Frontal cortex (tissue), 4 donors: Measurements from ENCODE around the gene SMIM24. TPM values are rescaled to one million over a fixed set of nuclear protein-coding genes. Genes with fewer than 3 reads are reported as not detected.

ENCODE experiments used
- DNase-seq, 2 donors: peaks; one replicate each; pipeline ENCODE4 v3.0.0; 2012; ENCODE audit warnings: low spot score in 2 of 2
- FAIRE-seq: peaks from 2 replicates; lab custom pipeline; 2012; peaks lifted over from hg19 to GRCh38; lab: Jason Lieb, UNC
- total RNA-seq: library from RNA; depleted of rRNA; stranded (reverse); fragments of >200 nt; gene quantifications from one replicate; pipeline ENCODE4 v1.2.3, GENCODE V29; 2014
- donor health status: control.
- donor health status: control.
- donor health status: control.

The SMIM24 gene
- total RNA-seq, 1 donor from 2014 or later: not detected

DNA sequence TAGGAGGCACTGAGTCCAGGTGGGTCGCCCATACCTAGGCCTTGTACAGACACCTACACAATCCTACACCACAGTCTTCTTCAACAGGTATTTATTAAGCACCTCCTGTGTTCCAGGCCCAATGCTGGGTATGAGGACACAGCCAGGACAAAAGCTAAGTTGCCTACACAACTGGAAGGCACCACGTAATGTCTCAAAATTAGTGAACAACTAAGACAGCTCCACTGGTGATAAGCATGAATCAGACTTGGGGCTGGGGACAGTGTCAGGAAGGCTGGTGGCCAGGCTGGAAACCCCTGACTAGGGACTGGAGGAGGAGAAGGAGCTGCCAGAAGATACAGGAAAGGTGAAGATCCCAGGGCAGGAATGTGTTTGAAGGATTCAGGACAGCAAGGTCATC is 2.4 kb downstream of the SMIM24 start:
- FAIRE-seq (no peak), DNase-seq (no peak)

DNA sequence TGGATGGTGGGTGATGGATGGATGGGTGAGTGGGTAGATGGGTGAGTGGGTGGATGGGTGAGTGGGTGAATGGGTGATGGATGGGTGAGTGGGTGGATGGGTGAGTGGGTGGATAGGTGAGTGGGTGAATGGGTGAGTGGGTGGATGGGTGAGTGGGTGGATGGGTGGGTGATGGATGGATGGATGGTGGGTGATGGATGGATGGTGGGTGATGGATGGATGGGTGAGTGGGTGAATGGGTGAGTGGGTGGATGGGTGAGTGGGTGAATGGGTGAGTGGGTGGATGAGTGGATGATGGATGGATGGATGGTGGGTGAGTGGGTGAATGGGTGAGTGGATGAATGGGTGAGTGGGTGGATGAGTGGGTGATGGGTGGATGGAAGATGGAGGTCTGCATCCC is 2.8 kb downstream of the SMIM24 start:
- FAIRE-seq (no peak), DNase-seq (no peak)

DNA sequence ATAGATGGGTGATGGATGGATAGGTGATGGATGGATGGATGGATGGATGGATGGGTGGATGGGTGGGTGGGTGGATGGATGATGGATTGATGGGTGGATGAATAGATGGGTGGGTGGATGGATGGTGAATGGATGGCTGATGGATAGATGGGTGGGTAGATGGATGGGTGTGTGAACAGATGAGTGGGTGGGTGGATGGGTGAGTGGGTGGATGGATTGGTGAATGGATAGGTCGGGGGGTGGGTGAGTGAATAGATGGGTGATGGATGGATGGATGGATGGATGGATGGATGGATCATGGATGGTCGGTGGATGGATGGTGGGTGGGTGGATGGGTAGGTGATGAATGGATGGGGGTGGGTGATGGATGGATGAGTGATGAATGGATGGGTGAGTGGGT is 3.5 kb downstream of the SMIM24 start:
- DNase-seq (no peak), FAIRE-seq (no peak)

DNA sequence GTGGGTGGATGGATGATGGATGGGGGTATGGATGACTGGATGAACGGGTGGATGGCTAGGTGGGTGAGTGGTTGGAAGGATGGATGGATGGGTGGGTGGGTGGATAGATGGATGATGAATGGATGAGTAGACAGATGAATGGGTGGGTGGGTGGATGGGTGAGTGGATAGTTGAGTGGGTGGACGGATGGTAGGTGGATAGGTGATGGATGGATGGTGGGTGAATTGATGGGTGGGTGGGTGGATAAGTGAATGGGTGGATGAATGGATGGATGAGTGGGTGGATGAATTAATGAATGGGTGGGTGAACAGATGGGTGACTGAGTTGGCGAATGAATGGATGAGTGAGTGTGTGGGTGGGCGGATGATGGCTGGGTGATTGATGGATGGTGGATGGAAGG is 4.9 kb downstream of the SMIM24 start:
- FAIRE-seq: no peak

DNA sequence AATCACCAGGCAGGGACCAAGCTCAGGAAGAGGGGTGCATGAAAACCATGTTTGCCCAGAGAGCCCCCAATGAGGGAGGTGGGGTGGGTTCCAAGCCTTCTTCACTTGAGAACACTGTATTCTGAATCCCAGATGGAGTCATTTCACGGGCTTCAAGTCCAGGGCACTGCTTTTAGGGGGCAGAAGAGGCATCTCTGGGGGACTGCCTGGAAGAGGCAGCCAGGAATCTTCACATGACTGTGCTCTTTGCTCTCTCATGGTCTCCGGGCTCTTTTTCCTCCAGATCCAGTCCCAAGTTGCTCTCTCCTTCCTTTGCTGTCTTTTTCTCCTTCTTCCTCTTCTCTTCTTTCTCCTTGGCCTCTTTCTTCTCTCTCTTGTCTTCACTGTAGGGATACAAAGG is 5.7 kb downstream of the SMIM24 start:
- FAIRE-seq: no peak
- DNase-seq: no peak

More for the DNA sequence above, 4.9 kb downstream of the SMIM24 start:
- no peak for DNase-seq

DNA sequence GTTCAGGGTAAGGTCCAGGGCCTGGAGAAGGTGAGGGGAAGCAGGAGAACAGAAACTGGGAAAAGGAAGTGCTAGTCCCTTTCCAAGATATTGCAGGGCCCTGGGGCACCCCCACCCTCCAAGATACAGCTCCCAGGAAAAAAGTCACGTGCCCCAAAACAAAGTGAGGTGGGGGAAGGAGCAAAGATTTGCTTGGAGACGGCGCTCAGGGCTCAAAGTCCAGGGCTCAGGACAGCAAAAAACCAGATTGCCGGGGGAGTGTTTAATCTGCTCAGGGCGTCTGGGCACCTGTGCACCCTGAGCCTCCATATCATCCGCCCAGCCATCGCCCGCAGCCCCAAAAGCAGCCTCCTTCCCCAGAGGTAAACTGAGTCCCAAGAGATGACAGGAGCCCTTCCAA is 6.3 kb downstream of the SMIM24 start:
- DNase-seq (no peak), FAIRE-seq (no peak)

DNA sequence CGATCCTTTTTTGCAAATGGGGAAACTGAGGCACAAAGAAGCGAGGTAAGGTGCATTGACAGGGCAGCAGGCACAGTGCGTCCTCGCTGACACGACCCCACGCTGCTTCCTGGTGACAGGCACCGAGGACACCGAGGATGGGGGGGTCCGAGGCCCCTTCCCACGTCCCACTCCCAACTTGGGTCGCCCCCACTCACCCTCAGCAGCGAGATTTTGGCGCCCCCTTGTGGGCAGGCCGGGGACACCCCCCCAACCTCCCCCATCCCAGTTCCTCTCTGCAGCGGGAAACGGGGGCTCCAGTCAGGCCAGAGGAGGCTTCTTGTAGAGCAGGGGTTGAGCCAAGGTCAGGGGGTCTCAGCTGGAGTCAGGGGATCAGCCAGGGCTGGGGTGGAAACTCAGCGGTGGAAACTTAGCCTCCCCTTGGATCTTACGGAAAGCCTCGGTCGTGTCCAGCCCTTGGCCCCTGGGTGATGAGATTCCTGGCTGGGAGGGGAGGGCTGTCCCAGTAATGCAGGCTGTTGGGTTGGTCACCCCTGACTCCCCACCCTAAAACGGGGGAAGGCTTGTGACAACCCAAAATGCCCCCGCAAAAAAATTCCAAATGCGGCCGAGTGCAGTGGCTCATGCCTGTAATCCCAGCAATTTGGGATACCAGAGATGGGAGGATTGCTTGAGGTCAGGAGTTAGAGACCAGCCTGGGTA is 8.2 kb downstream of the SMIM24 start:
- DNase-seq (peak in 1 of 2 donors; percentile 57), FAIRE-seq (no peak)

DNA sequence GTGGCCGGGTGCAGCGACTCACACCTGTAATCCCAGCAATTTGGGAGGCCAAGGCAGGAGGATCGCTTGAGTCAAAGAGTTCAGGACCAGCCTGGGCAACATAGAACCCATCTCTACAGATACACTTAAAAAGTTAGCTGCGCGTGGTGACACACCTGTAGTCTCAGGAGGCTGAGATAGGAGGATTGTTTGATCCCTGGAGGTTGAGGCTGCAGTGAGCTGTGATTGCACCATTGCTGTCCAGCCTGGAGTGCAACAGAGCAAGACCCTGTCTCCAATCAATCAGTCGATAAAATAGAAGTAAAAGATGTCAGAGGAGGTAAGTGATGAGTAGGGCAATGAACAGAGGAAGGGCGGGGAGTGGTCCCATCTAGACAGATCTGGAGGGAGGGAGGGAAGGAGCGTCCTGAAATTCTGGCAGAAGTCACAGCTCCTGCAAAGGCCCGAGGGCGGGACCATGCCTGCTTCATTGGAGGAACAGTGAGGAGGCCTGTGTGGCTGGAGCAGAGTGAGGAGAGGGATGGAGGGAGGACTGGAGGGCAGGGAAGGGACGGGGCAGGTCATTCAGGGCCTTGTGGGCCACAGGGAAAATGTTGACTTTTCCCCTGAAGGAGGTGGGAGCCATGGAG is 9.7 kb downstream of the SMIM24 start:
- no peak for DNase-seq
- FAIRE-seq: no peak

DNA sequence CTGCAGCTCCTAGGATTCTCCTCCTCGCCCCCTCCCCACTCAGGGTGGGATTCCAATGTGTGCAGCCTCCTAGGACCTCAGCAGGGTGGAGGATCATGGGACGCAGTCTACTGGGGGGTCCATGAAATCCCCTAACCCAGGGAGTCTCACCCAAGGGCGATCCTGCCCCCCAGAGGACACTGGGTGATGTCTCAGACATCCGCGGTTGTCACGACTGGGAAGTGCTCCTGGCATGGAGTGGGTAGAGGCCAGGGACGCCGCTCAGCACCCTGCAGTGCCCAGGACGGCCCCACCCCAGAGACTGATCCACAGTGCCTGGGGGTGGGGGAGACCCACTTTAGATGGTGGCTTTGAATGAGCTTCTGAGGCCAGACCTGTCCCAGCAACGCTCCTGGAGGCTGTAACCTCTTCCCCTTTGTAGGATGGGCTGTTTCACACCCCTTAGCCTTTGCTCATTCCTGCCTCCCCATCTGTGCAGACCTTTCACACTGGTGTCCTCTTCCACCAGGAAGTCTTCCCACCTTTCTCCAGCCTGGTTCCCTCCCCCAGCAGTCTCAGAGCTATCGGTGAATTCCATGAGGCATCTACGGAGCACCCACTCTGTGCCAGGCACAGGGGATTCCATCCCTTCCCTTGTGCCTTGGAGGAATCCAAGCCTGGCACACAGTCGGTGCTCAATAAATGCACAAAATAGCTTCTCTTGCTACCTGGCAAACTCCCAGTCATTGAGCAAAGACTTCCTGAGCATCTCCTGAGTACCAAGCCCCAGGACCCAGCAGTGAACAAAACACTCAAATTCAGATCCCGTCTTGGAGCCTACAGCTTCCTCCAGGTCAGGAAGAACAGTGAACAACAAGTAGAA is 10.5 kb downstream of the SMIM24 start:
- FAIRE-seq (no peak), DNase-seq (no peak)

DNA sequence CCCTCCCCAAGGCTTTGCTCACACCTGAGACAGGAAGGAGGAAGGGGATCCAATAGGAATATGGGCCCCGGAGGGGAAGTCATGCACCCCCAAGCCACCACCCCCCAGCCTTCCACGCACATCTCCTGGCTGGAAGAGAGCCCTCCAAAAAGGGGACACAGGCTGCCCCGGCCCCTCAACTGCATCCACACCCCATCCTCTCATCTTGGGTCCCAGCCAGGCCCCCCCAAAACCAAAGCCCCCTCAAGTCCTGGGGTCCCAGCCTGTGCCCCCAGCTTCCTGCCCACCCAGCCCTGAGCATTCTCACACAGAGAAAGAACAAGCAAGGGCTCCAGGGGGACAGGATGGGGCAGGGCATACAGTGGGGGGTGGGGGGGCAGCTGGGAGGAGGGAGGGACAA is 12.1 kb downstream of the SMIM24 start:
- DNase-seq: no peak
- FAIRE-seq: no peak

DNA sequence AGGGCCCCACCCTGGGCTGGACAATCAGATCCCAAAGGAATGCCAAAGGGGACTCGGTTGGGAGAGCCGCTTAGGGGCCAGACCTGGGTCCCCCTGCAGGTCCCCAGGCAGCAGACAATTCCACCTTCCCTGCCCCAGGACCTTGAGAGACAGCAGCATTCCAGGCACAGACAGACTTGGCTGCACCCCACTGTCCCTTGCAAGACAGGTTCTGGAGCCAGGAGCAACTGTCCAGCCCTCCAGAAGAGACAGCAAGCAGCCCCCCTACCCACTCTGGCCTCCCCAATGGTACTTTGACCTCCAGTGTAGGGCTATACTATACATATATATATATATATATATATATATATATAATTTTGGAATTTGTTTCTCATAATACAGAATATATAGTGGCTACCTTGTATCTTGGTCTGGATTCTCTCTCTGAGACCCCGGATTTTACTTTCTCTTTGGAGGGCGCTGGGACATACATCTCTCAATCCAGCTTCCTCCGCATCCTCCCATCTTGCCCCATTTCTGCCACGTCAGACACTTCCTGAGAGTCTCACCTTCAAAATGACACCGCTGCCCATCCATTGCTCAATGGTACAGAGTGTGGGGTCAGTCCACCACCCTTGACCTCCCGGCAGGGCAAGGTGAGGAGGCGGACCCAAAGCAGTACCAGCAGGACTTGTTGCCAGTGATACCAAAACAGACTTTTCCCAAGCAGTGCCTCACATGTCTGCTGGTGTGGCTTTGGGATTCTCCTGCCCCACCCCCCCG is 12.7 kb downstream of the SMIM24 start:
- no peak for FAIRE-seq

DNA sequence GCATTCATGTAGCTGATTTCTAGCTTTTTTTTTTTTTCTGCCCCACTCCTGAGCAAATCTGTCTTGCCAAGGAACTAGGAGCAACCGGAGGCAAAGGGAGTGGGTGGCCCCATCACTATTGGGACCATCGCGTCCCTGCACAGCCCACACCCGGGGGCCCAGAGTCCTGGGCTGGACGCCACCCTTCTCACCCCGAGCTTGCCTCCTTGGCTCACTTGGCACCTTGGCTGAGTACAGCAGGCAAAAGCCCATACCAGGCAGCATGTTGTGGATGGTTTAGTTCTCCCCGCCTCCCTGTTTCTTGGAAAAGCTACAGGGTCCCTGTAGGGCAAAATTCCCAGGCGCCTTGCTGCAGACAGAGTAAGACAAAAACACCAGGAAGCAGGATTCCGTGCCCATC is 13.7 kb downstream of the SMIM24 start:
- no peak for FAIRE-seq
- DNase-seq: no peak

More for the DNA sequence above, 12.7 kb downstream of the SMIM24 start:
- DNase-seq: no peak

DNA sequence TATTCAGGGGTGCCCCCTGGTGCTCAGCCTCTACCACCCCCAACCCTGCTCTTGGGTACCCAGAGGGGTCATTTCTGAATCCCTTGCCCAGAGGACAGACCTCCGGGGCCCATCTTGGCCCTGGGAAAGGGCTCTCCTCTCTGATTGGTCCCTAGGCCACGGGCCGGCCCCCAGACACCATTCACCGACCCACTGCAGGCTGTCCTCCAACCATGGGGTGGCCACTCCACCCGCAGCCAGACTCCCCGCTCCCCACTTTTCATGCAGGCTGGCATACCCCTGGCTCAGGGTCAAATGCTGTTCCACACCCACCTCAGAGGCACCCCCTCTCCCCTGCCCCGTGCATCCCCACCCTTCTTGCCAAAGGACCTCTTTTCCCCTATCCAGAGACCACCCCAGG is 14.8 kb downstream of the SMIM24 start:
- FAIRE-seq (no peak), DNase-seq (no peak)

DNA sequence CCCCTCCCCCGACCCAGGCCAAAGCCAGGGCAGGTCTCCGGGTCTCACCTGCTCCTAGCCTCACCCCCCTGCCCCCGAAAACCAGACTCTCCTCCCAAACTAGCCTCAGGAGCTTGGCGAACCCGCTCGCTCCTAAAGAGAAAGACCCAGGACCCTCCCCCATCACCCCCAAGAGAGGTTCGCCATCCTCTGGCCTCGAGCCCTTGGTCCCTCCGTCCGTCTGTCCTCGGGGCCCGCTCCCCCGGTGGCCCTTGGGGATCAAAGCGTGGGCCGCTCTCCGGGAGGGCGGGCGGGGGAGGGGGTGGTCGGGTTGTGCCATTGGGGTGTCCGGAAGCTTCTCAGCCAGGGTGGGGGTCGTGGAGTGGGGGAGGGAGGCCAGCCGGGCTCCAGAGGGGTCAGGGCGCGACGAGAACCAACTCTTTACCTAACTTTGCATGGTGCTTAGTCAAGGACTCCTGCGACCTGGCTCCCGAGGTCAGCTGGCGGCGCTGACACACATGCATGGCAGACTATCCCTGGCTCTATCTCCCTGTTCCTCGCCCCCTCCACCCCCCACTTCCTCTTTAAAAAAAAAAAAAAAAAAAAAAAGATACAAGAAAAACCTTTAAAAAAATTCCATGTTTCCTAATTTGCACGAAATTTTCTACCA is 15.6 kb downstream of the SMIM24 start:
- DNase-seq (no peak), FAIRE-seq (no peak)

DNA sequence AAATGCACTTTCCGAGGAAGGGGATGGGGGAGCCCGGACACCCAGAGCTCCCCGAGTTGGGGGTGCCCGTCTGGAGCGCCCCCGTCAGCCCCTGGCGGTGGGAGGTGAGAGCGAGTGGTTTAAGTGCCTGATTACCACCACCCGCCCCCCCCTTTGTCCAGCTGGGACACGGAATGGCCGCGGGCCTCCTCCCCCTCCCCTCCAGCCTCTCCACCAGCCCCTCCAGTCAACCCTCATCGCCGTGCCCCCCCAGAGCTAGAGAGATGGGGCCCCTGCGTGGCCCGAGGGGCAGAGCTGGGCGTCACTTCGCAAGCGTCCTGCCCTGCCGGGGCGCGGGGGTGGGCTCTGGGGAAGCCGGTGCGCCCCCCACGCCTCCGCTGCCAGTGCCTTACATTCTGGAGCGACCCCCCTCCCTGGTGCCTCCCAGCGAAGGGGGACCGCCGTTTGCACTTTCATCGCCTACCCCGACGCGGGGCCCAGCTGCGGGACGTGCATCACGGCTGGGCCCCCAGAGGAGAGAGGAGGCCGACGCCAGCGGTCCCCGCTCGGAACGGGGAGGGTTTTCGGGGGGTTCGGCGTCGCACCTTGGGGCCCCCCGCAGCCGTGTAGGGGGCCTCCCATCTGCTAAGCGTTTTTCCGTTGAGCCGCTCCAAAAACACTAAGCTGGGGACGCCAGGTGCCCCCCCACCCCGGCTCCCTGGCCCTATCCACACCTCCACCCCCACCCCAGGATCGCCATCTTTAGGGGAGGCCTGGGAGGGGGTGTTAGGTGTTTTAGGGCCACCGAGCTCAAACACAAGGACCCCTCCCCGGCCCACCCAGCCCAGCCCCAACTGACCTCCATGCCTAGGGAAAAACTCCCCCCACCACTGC is 16.4 kb downstream of the SMIM24 start:
- FAIRE-seq (no peak), DNase-seq (no peak)

DNA sequence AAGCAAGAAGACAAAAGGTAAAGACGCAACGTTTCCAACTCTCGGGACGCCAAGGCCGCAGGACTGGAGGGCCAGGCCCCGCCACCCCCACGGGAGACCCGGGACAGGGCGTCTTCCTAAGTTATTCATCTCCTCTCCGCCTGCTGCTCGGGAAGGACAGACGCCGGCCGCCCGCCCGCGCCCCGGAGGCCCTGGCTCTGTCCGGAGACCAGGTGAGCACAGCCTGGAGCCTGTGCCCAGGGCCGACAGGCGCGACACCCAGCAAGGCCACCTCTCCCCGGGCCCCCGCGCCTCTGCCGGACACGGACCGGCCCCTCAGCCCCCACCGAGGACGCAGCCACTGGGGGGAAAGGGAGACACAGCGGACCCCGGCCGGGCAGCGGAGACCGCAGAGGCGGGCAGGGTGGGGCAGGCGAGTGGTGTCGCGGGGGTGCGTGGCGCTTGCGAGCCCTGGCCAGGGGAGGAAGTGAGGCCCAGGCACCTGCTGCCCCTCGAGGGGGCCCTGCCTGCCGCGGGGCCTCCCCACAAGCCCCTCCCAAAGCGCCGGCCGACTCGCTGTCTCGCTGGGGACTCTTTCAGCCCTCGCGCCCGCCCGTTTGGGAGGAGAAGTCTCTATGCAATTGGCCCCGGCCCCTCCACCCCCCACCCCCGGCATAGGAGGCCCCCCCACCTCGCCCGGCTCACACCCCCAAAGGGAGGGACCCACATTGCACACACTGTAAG is 17.2 kb downstream of the SMIM24 start:
- no peak for FAIRE-seq

DNA sequence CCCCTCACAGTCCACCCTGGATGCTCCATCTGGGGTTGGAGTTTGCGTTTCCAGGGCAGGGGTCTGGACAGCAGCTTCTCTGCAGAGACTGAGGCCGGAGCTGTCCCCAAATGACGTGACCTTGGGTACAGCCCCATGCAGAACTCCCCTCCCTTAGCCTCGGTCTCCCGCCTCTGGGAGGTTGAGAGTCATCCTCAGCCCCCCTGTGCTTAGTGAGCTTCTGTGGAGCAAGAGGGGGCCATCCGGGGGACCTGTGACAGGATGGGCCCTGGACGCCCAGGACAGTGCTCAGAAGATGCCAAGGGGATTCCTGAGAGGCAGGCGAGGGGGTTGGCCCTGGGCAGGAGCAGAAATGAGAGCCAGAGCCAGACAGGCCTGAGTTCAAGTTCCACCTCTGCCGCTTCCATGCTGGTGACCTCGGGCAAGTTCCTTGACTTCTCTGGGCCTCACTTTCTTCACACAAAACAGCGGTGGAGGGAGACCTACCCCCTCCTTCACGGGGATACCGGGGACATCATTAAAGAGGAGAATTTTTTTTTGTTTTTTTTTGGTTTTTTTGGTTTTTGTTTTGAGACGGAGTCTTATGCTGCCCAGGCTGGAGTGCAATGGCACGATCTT is 20.3 kb downstream of the SMIM24 start:
- FAIRE-seq: no peak
- DNase-seq: no peak

More for the DNA sequence above, 17.2 kb downstream of the SMIM24 start:
- no peak for DNase-seq
